Liver (tissue), 9 donors: Measurements from ENCODE around the gene EFNA3. TPM values are rescaled to one million over a fixed set of nuclear protein-coding genes. Genes with fewer than 3 reads are reported as not detected.

Source experiments
- DNase-seq: peaks from one replicate; pipeline ENCODE4 v3.0.0-alpha.2; 2017; ENCODE audit warnings: low spot score
- H3K27ac ChIP-seq, 2 donors: one replicate each; pipeline ENCODE4 v1.7.0; 2013; ENCODE audit warnings: inconsistent platforms in 2 of 2, low read length in 2 of 2, control low read depth in 1 of 2, low read depth in 1 of 2, mild to moderate bottlenecking in 1 of 2
- H3K27me3 ChIP-seq, 4 donors: one replicate each; pipeline versions ENCODE4 v1.6.1 to v1.7.0; 2013; ENCODE audit warnings: low read length in 3 of 4, inconsistent platforms in 1 of 4, mild to moderate bottlenecking in 1 of 4, moderate library complexity in 1 of 4; ENCODE audit not compliant: control insufficient read depth in 4 of 4, insufficient read depth in 4 of 4
- H3K36me3 ChIP-seq, 4 donors: one replicate each; pipeline versions ENCODE4 v1.6.1 to v1.7.0; 2013; ENCODE audit warnings: low read length in 3 of 4, mild to moderate bottlenecking in 3 of 4, low read depth in 1 of 4, moderate library complexity in 1 of 4; ENCODE audit not compliant: control insufficient read depth in 4 of 4, insufficient read depth in 3 of 4
- H3K4me1 ChIP-seq, 4 donors: one replicate each; pipeline versions ENCODE4 v1.6.1 to v1.7.0; 2013; ENCODE audit warnings: low read length in 3 of 4, mild to moderate bottlenecking in 3 of 4, moderate library complexity in 1 of 4; ENCODE audit not compliant: control insufficient read depth in 4 of 4, insufficient read depth in 4 of 4
- H3K4me3 ChIP-seq, 3 donors: one replicate each; pipeline versions ENCODE4 v1.6.1 to v1.7.0; 2013; ENCODE audit warnings: low read length in 3 of 3, control low read depth in 1 of 3, low read depth in 1 of 3, mild to moderate bottlenecking in 1 of 3
- H3K9ac ChIP-seq, 2 donors: one replicate each; pipeline ENCODE4 v1.7.0; 2013; ENCODE audit warnings: low read length in 2 of 2, mild to moderate bottlenecking in 2 of 2, moderate library complexity in 2 of 2, control low read depth in 1 of 2, low read depth in 1 of 2
- H3K9me3 ChIP-seq, 4 donors: one replicate each; pipeline versions ENCODE4 v1.6.1 to v1.7.0; 2013; ENCODE audit warnings: low read length in 3 of 4; ENCODE audit not compliant: control insufficient read depth in 4 of 4
- EGR1 ChIP-seq, 2 donors: IDR thresholded peaks; 2 replicates each; pipeline ENCODE4 v1.6.1; 2016 to 2018; ENCODE audit warnings: antibody characterized with exemption in 2 of 2, low read depth in 2 of 2
- FOXA1 ChIP-seq: IDR thresholded peaks from 2 replicates; pipeline ENCODE4 v1.6.1; 2016; ENCODE audit warnings: antibody characterized with exemption
- FOXA2 ChIP-seq: IDR thresholded peaks from 2 replicates; pipeline ENCODE4 v1.6.1; 2016; ENCODE audit warnings: antibody characterized with exemption
- HNF4A ChIP-seq, 2 donors: conservative IDR thresholded peaks; 2 replicates each; pipeline ENCODE4 v1.6.1; 2016; ENCODE audit warnings: antibody characterized with exemption in 2 of 2, mild to moderate bottlenecking in 2 of 2
- HNF4G ChIP-seq: IDR thresholded peaks from 2 replicates; pipeline ENCODE4 v1.6.1; 2016; ENCODE audit warnings: antibody characterized with exemption
- JUND ChIP-seq, 2 donors: IDR thresholded peaks; 2 replicates each; pipeline ENCODE4 v1.6.1; 2016; ENCODE audit warnings: antibody characterized with exemption in 2 of 2
- NR2F2 ChIP-seq: IDR thresholded peaks from 2 replicates; pipeline ENCODE4 v1.6.1; 2016; ENCODE audit warnings: antibody characterized with exemption
- RAD21 ChIP-seq, 2 donors: IDR thresholded peaks; 2 replicates each; pipeline ENCODE4 v1.6.1; 2016; ENCODE audit warnings: antibody characterized with exemption in 2 of 2, mild to moderate bottlenecking in 2 of 2
- RXRA ChIP-seq, 2 donors: IDR thresholded peaks; 2 replicates each; pipeline ENCODE4 v1.6.1; 2017 to 2018; ENCODE audit warnings: antibody characterized with exemption in 2 of 2, mild to moderate bottlenecking in 1 of 2
- SP1 ChIP-seq: IDR thresholded peaks from 2 replicates; pipeline ENCODE4 v1.6.1; 2018; ENCODE audit warnings: antibody characterized with exemption, mild to moderate bottlenecking
- TAF1 ChIP-seq: conservative IDR thresholded peaks from 2 replicates; pipeline ENCODE4 v1.6.1; 2016; ENCODE audit warnings: antibody characterized with exemption, mild to moderate bottlenecking
- YY1 ChIP-seq: IDR thresholded peaks from 2 replicates; pipeline ENCODE4 v1.6.1; 2016; ENCODE audit warnings: antibody characterized with exemption, mild to moderate bottlenecking
- WGBS: extraction: QIAGEN DNeasy Blood & Tissue Kit; methylation state at CpG from one replicate; pipeline ENCODE4 v1.1.7; 2013; 5-methylcytosine and 5-hydroxymethylcytosine counted together
- polyA plus RNA-seq, 2 donors: library from polyadenylated mRNA; stranded (reverse) in 1 of 2; unstranded in 1 of 2; fragments of 200-250 nt in 1 of 2; fragments of >200 nt in 1 of 2; fragmentation: Nextera tagmentation in 1 of 2; extraction: Ambion mirVana in 1 of 2; gene quantifications; one replicate each; pipeline versions ENCODE4 v1.2.1 to v1.2.3, GENCODE V29; 2013 to 2015
- total RNA-seq, 2 donors: library from RNA; depleted of rRNA; stranded (reverse); fragments of >200 nt; gene quantifications; one replicate each; pipeline ENCODE4 v1.2.3, GENCODE V29; 2014
- TF ChIP-seq, protein P1 (sequence below): IDR thresholded peaks from 2 replicates; pipeline ENCODE4 v1.6.1; 2016; ENCODE audit warnings: antibody characterized with exemption
- TF ChIP-seq, protein P2 (sequence below): IDR thresholded peaks from 2 replicates; pipeline ENCODE4 v1.6.1; 2016; ENCODE audit warnings: antibody characterized with exemption, mild to moderate bottlenecking
- TF ChIP-seq, protein P3 (sequence below): fragments of 150-350 bp; IDR thresholded peaks from 2 replicates; pipeline ENCODE4 v1.5.1; 2017; ENCODE audit warnings: improper control_type of control experiment, low read depth, low read length; ENCODE audit not compliant: missing input control
- donor health status: healthy.
- donor health status: healthy.
- donor health status: healthy.
- donor health status: healthy.
- donor health status: healthy.

The EFNA3 gene
- total and polyA plus RNA-seq, 4 donors: 0.47 to 3.7 (median 1.1) TPM

DNA sequence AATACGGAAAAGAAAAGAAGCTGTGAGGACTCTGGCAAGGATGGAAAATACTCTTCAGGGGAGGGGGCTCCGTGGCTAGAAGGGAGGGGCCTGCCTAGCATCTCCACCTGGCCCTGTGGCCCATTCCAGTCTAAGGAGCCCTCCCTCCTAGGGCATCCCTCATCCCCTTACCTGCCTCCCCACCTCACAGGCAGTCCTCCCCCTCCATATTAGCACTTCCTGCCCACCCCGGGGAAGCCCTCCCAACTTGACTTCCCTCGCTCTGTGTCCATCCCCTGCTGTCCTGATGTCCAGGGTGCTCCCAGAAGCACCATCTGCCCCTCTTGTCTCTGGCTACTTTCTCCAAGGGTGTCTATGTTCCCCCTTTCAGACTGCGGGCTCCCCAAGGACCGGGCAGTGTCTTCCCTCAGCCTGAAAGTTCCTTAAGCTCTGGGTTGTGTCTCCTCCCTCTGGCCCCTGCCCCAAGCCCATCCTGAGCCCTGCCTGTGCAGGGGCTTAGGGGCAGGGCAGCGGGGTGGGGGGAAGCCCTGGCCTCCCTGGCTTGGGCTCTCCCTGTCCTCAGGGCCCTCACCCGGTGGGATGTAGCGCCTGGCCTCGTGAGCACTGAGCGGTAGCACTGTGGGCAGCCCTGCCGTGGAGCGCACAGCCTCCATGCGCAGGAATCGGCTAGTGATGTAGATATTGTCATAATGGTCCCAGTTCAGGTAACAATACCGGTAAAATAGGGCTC, 49.0 kb upstream of the EFNA3 start:
- no peak overlapping the region for H3K27ac ChIP-seq
- peaks cover 0 to 9% (median 2%) of the 10 kb centered on the region in 4 donors for H3K4me1 ChIP-seq
- no peak overlapping the region for H3K9ac ChIP-seq
- no peaks in the 10 kb centered on the region for H3K9me3 ChIP-seq
- H3K27me3 ChIP-seq: no peaks in the 10 kb centered on the region
- no peak overlapping the region for H3K4me3 ChIP-seq
- 92% methylated on average over 16 of the region's 16 CpGs for WGBS
- no peaks in the 10 kb centered on the region for H3K36me3 ChIP-seq
- DNase-seq: no peak
- TF ChIP-seq FOXA2: no peak
- TF ChIP-seq HNF4G: no peak
- no peak for TF ChIP-seq RXRA (IDR thresholded peaks at IDR 0.05)
- TF ChIP-seq, protein P1, sequence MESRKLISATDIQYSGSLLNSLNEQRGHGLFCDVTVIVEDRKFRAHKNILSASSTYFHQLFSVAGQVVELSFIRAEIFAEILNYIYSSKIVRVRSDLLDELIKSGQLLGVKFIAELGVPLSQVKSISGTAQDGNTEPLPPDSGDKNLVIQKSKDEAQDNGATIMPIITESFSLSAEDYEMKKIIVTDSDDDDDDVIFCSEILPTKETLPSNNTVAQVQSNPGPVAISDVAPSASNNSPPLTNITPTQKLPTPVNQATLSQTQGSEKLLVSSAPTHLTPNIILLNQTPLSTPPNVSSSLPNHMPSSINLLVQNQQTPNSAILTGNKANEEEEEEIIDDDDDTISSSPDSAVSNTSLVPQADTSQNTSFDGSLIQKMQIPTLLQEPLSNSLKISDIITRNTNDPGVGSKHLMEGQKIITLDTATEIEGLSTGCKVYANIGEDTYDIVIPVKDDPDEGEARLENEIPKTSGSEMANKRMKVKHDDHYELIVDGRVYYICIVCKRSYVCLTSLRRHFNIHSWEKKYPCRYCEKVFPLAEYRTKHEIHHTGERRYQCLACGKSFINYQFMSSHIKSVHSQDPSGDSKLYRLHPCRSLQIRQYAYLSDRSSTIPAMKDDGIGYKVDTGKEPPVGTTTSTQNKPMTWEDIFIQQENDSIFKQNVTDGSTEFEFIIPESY: no peak
- TF ChIP-seq SP1: no peak
- TF ChIP-seq, protein P2, sequence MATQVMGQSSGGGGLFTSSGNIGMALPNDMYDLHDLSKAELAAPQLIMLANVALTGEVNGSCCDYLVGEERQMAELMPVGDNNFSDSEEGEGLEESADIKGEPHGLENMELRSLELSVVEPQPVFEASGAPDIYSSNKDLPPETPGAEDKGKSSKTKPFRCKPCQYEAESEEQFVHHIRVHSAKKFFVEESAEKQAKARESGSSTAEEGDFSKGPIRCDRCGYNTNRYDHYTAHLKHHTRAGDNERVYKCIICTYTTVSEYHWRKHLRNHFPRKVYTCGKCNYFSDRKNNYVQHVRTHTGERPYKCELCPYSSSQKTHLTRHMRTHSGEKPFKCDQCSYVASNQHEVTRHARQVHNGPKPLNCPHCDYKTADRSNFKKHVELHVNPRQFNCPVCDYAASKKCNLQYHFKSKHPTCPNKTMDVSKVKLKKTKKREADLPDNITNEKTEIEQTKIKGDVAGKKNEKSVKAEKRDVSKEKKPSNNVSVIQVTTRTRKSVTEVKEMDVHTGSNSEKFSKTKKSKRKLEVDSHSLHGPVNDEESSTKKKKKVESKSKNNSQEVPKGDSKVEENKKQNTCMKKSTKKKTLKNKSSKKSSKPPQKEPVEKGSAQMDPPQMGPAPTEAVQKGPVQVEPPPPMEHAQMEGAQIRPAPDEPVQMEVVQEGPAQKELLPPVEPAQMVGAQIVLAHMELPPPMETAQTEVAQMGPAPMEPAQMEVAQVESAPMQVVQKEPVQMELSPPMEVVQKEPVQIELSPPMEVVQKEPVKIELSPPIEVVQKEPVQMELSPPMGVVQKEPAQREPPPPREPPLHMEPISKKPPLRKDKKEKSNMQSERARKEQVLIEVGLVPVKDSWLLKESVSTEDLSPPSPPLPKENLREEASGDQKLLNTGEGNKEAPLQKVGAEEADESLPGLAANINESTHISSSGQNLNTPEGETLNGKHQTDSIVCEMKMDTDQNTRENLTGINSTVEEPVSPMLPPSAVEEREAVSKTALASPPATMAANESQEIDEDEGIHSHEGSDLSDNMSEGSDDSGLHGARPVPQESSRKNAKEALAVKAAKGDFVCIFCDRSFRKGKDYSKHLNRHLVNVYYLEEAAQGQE: no peak
- TF ChIP-seq, protein P3, sequence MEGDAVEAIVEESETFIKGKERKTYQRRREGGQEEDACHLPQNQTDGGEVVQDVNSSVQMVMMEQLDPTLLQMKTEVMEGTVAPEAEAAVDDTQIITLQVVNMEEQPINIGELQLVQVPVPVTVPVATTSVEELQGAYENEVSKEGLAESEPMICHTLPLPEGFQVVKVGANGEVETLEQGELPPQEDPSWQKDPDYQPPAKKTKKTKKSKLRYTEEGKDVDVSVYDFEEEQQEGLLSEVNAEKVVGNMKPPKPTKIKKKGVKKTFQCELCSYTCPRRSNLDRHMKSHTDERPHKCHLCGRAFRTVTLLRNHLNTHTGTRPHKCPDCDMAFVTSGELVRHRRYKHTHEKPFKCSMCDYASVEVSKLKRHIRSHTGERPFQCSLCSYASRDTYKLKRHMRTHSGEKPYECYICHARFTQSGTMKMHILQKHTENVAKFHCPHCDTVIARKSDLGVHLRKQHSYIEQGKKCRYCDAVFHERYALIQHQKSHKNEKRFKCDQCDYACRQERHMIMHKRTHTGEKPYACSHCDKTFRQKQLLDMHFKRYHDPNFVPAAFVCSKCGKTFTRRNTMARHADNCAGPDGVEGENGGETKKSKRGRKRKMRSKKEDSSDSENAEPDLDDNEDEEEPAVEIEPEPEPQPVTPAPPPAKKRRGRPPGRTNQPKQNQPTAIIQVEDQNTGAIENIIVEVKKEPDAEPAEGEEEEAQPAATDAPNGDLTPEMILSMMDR: no peak

DNA sequence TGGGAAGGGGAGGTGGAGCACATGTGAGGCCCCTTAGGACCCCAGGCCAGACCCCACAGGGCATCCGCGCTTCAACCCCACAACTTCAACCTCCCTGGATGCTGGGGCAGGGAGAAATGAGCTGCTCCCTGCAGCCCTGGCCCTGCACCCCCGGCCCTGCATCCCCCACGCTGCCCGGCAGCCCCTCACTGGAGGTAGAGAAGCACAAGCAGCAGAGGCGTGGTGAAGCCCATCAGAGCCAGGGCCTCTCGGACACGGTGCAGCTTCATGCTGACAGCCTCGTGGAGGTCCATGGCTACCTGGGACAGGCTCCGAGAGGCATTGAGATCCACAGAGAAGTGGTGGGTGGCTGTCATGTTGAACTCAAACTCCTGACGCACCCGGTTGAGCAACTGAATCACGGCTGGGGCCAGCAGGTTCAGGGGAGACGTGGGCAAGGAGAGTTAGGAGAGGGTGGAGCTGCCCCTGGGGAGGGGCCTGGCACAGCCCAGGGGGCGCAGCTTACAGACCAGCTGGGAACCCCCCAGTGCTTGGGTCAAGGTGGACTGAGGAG, 48.3 kb upstream of the EFNA3 start:
- Histone ChIP-seq H3K9ac (no peak overlapping the region), H3K27me3 (no peaks in the 10 kb centered on the region), H3K36me3 (no peaks in the 10 kb centered on the region), H3K27ac (no peak overlapping the region), H3K9me3 (no peaks in the 10 kb centered on the region), H3K4me3 (no peak overlapping the region), H3K4me1 (peaks cover 0 to 4% (median 2%) of the 10 kb centered on the region in 4 donors)
- WGBS: 94% methylated on average over 15 of the region's 15 CpGs
- DNase-seq: no peak
- TF ChIP-seq, protein P1: no peak
- TF ChIP-seq NR2F2: no peak
- TF ChIP-seq YY1: no peak
- TF ChIP-seq JUND (IDR thresholded peaks at IDR 0.05): no peak
- no peak for TF ChIP-seq RXRA (IDR thresholded peaks at IDR 0.05)
- no peak for TF ChIP-seq HNF4A (conservative IDR thresholded peaks at IDR 0.05)
- no peak for TF ChIP-seq SP1
- TF ChIP-seq EGR1 (IDR thresholded peaks at IDR 0.05; ENCODE audit: low read depth in 2 of 2): no peak
- TF ChIP-seq FOXA2: no peak
- TF ChIP-seq HNF4G: no peak
- no peak for TF ChIP-seq RAD21 (IDR thresholded peaks at IDR 0.05)
- no peak for TF ChIP-seq FOXA1
- TF ChIP-seq, protein P2: no peak
- no peak for TF ChIP-seq TAF1
